Astrocyte (in vitro differentiated cells and primary cell): ENCODE data around the gene MAGI1.

Source experiments
- CTCF ChIP-seq: IDR thresholded peaks from 2 replicates; pipeline ENCODE4 v1.5.1; 2011; ENCODE audit warnings: low read depth, mild to moderate bottlenecking, inconsistent platforms, low read length, moderate library complexity; ENCODE audit not compliant: insufficient read depth
- EZH2 ChIP-seq: IDR thresholded peaks from 2 replicates; pipeline ENCODE4 v1.6.1; 2012; ENCODE audit warnings: mild to moderate bottlenecking, low read length, inconsistent platforms; ENCODE audit not compliant: insufficient read depth

- TF ChIP-seq CTCF (no peak), EZH2 (no peak)
Measured at GRCh38 chr3:65896321-65896720, 142.4 kb downstream of the MAGI1 start.
